OCI-LY1 (cell line): ENCODE results near the gene DNAH8.

Experiments used
- H2AFZ ChIP-seq: fragments of 200-600 bp; sonication (generic), shearing (Covaris generic); 2 replicates; pipeline ENCODE4 v1.6.0; 2014; ENCODE audit warnings: antibody characterized with exemption, mild to moderate bottlenecking, low read length
- H3F3A ChIP-seq: fragments of 200-600 bp; sonication (generic), shearing (Covaris generic); 2 replicates; pipeline ENCODE4 v1.6.0; 2014; ENCODE audit warnings: mild to moderate bottlenecking, antibody characterized with exemption, low read length, moderate library complexity; ENCODE audit not compliant: insufficient read depth
- H3K27ac ChIP-seq: fragments of 200-600 bp; sonication (generic); 2 replicates; pipeline ENCODE4 v1.5.1; 2014; ENCODE audit warnings: low read length, mixed run types, mild to moderate bottlenecking, low read depth; ENCODE audit not compliant: poor library complexity, severe bottlenecking
- H3K27me3 ChIP-seq: fragments of 200-600 bp; sonication (generic); 2 replicates; pipeline ENCODE4 v1.6.0; 2014; ENCODE audit warnings: antibody characterized with exemption, mild to moderate bottlenecking, low read length, moderate library complexity; ENCODE audit not compliant: insufficient read depth
- H3K36me3 ChIP-seq: fragments of 200-600 bp; sonication (generic); 2 replicates; pipeline ENCODE4 v1.6.1; 2014; ENCODE audit warnings: mild to moderate bottlenecking, antibody characterized with exemption, low read length, moderate library complexity, mixed read lengths; ENCODE audit not compliant: insufficient read depth
- H3K4me1 ChIP-seq: fragments of 200-600 bp; sonication (generic); 2 replicates; pipeline ENCODE4 v1.5.1; 2014; ENCODE audit warnings: mild to moderate bottlenecking, low read length, moderate library complexity; ENCODE audit not compliant: insufficient read depth, severe bottlenecking
- H3K4me2 ChIP-seq: fragments of 200-600 bp; sonication (generic), shearing (Covaris generic); 2 replicates; pipeline ENCODE4 v1.6.1; 2014; ENCODE audit warnings: low read length
- H3K4me3 ChIP-seq: fragments of 200-600 bp; sonication (generic); 2 replicates; pipeline ENCODE4 v1.5.1; 2014; ENCODE audit warnings: low read length, low read depth, mild to moderate bottlenecking, mixed read lengths; ENCODE audit not compliant: poor library complexity, severe bottlenecking
- H3K79me2 ChIP-seq: fragments of 200-600 bp; shearing (Covaris generic); 2 replicates; pipeline ENCODE4 v1.6.1; 2016; ENCODE audit warnings: mixed run types, low read length, mixed read lengths; ENCODE audit not compliant: insufficient read depth
- H3K9ac ChIP-seq: fragments of 200-600 bp; sonication (generic), shearing (Covaris generic); 2 replicates; pipeline ENCODE4 v1.6.1; 2014; ENCODE audit warnings: mild to moderate bottlenecking, low read length, mixed read lengths
- H3K9me2 ChIP-seq: fragments of 200-600 bp; sonication (generic), shearing (Covaris generic); 2 replicates; pipeline ENCODE4 v1.6.1; 2014; ENCODE audit warnings: low read depth, mild to moderate bottlenecking, low read length, mixed read lengths
- H3K9me3 ChIP-seq: fragments of 200-600 bp; shearing (Covaris generic); 2 replicates; pipeline ENCODE4 v1.6.1; 2014; ENCODE audit warnings: low read length, mixed read lengths
- H4K20me1 ChIP-seq: fragments of 200-600 bp; sonication (generic), shearing (Covaris generic); 2 replicates; pipeline ENCODE4 v1.6.0; 2016; ENCODE audit warnings: mild to moderate bottlenecking, low read length; ENCODE audit not compliant: insufficient read depth
- EZH2 ChIP-seq: fragments of 200-600 bp; sonication (generic), shearing (Covaris generic); IDR thresholded peaks from 2 replicates; pipeline ENCODE4 v1.8.0; 2017; ENCODE audit warnings: borderline replicate concordance, mixed run types, mild to moderate bottlenecking, antibody characterized with exemption, low read length, moderate library complexity, mixed read lengths
- TF ChIP-seq, protein P1 (sequence below): fragments of 200-600 bp; sonication (generic), shearing (Covaris generic); IDR thresholded peaks from 2 replicates; pipeline ENCODE4 v1.5.1; 2017; ENCODE audit warnings: mild to moderate bottlenecking, antibody characterized with exemption, low read length, moderate library complexity, mixed read lengths

The DNAH8 gene

DNA sequence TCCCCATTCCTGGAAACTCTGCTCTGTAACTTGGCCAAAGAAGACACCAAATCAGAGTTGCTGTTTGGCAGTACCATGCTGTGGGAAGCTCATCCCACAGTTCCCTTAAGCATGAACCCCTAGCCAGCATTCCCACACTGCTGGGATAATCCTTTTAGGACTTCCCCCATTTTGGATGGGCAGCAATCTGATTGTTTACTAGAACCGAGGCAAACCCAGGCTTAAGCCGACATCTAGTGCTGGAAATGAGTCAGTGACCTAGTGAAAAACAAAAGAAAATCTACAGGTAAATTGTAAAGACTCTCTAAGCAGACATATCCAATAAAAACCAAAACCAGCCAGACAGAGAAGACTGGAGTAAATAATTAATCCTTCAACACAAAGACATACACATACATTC is 5.2 kb downstream of the DNAH8 start:
- Histone ChIP-seq H3K9me2 (no peaks in the 10 kb centered on the region), H3K4me1 (no peaks in the 10 kb centered on the region), H3K27me3 (no peaks in the 10 kb centered on the region), H3K9me3 (no peaks in the 10 kb centered on the region), H3K27ac (no peak overlapping the region), H3F3A (no peaks in the 10 kb centered on the region), H3K79me2 (no peaks in the 10 kb centered on the region), H3K36me3 (no peaks in the 10 kb centered on the region), H3K4me3 (no peak overlapping the region), H2AFZ (no peak overlapping the region), H4K20me1 (no peaks in the 10 kb centered on the region), H3K4me2 (no peak overlapping the region), H3K9ac (no peak overlapping the region)
- TF ChIP-seq EZH2 = no peak
- TF ChIP-seq, protein P1, sequence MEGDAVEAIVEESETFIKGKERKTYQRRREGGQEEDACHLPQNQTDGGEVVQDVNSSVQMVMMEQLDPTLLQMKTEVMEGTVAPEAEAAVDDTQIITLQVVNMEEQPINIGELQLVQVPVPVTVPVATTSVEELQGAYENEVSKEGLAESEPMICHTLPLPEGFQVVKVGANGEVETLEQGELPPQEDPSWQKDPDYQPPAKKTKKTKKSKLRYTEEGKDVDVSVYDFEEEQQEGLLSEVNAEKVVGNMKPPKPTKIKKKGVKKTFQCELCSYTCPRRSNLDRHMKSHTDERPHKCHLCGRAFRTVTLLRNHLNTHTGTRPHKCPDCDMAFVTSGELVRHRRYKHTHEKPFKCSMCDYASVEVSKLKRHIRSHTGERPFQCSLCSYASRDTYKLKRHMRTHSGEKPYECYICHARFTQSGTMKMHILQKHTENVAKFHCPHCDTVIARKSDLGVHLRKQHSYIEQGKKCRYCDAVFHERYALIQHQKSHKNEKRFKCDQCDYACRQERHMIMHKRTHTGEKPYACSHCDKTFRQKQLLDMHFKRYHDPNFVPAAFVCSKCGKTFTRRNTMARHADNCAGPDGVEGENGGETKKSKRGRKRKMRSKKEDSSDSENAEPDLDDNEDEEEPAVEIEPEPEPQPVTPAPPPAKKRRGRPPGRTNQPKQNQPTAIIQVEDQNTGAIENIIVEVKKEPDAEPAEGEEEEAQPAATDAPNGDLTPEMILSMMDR = peak; percentile 23; the same call in 1 of the 2 replicates

DNA sequence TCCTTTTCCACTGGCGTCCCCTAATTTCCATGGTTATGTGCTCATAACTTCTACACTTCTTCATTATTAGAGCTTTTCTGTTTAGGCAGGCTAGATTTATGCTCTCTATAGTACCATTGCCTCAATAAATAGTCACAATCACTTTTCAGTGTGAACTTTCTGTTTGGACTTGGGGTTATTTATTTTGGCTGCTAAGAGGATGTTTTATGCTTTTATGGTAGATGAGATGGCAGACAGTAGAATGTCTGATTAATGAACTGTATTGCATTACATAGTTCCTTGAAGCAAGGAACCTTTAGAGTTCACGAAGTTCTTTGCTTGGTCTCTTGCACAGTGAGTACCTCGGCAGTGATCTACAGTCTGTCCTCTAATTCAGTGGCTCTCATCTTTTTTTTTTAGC is 6.9 kb downstream of the DNAH8 start:
- TF ChIP-seq, protein P1 = no peak
- TF ChIP-seq EZH2 = no peak
- Histone ChIP-seq H2AFZ (no peak overlapping the region), H3K4me1 (no peaks in the 10 kb centered on the region), H4K20me1 (no peaks in the 10 kb centered on the region), H3K9me2 (no peaks in the 10 kb centered on the region), H3K79me2 (no peaks in the 10 kb centered on the region), H3K4me2 (no peak overlapping the region), H3K27me3 (no peaks in the 10 kb centered on the region), H3K27ac (no peak overlapping the region), H3K4me3 (no peak overlapping the region), H3K9ac (no peak overlapping the region), H3F3A (no peaks in the 10 kb centered on the region), H3K36me3 (no peaks in the 10 kb centered on the region), H3K9me3 (no peaks in the 10 kb centered on the region)

DNA sequence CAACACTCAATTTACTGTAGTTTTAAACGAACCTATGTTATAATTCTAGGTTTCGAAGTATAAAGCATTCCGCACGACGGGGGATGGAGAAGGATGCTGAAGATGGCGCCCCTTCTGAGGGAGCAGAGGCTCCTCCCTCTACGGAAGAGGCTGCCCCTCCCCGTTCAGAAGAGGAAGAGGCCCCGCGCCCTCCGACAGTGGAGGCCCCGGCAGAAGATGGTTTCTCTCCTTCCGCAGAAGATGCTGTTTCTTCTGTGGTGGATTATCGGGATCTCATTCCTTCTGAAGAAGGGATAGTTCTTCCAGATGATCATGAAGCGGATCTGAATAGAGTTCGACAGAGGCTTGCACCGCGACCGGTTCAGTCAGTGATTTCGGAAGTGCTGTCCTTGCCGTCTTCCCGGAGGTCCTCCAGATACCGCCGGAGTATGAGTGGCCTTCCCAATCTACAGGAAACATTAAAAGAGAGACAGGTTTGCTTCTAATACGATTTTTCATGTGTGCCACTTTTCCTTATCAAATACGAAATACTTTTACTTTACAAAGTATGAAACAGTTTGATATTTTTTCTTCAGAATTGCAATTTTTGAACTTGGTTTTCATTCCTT is 7.7 kb downstream of the DNAH8 start:
- Histone ChIP-seq H3K27ac (no peak overlapping the region), H3K36me3 (no peaks in the 10 kb centered on the region), H2AFZ (no peak overlapping the region), H3K4me2 (no peak overlapping the region), H3K27me3 (no peaks in the 10 kb centered on the region), H3K79me2 (no peaks in the 10 kb centered on the region), H4K20me1 (no peaks in the 10 kb centered on the region), H3F3A (no peaks in the 10 kb centered on the region), H3K9ac (no peak overlapping the region), H3K9me3 (no peaks in the 10 kb centered on the region), H3K4me1 (no peaks in the 10 kb centered on the region), H3K4me3 (no peak overlapping the region), H3K9me2 (no peaks in the 10 kb centered on the region)
- TF ChIP-seq, protein P1 = no peak
- TF ChIP-seq EZH2 = no peak
